ENCODE measurements around the gene IFNA17.
"Not testable (repeated sequence)": the region's sequence is repeated elsewhere in the genome, so short reads cannot be mapped to it uniquely, and the experiment has no call there.

DNA sequence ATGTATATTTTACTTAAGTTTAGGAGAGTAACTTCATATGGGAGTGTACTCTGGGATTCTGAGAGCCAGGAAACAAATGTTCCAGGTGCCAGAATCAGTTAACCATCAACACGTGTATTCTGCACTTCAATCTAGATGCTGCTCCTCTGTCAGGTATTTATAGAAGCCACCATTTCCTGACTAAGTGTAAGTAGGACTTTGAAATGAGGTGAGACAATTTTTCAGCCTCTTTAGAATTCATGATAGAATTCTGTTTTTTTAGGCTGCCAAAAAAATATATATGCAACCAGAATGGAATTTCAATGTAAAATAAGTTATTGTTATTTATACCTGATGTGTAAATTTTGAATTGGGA lies 8.3 kb upstream of the IFNA17 start:
- TF ChIP-seq POLR2A (IDR thresholded peaks at IDR 0.05; ENCODE audit: low read depth, low read length); CTCF (IDR thresholded peaks at IDR 0.05; ENCODE audit: extremely low read depth in 1 of 2, insufficient read depth in 1 of 2, low read depth in 1 of 2, low read length in 2 of 2): not testable (repeated sequence)
